OCI-LY3 (cell line): ENCODE data around the gene ZNF853.

ENCODE experiments used
- H2AFZ ChIP-seq: fragments of 200-600, 300-600 bp; shearing (Covaris generic); 2 replicates; pipeline ENCODE4 v1.6.0; 2014; ENCODE audit warnings: antibody characterized with exemption, low read depth, low read length
- H3K27ac ChIP-seq: fragments of 200-600, 300-600 bp; sonication (generic); 2 replicates; pipeline ENCODE4 v1.5.1; 2014; ENCODE audit warnings: mild to moderate bottlenecking, low read length, moderate library complexity, mixed read lengths
- H3K27me3 ChIP-seq: fragments of 200-600, 300-600 bp; sonication (generic); 2 replicates; pipeline ENCODE4 v1.6.1; 2014; ENCODE audit warnings: low read depth, low read length, mixed read lengths
- H3K36me3 ChIP-seq: fragments of 200-600, 300-600 bp; sonication (generic); replicated peaks from 2 replicates; pipeline ENCODE3; 2014; ENCODE audit warnings: low read depth, low read length, mixed read lengths
- H3K4me1 ChIP-seq: fragments of 300-600, 200-600 bp; sonication (generic); 2 replicates; pipeline ENCODE4 v1.6.1; 2014; ENCODE audit warnings: low read length, mixed read lengths
- H3K4me2 ChIP-seq: fragments of 200-600, 300-600 bp; sonication (generic); 2 replicates; pipeline ENCODE4 v1.6.1; 2014; ENCODE audit warnings: low read length, mixed read lengths
- H3K4me3 ChIP-seq: fragments of 300-600, 200-600 bp; sonication (generic); 2 replicates; pipeline ENCODE4 v1.5.1; 2014; ENCODE audit warnings: antibody characterized with exemption, mild to moderate bottlenecking, low read length, moderate library complexity
- H3K79me2 ChIP-seq: fragments of 300-600, 200-600 bp; shearing (Covaris generic); 2 replicates; pipeline ENCODE4 v1.6.1; 2014; ENCODE audit warnings: mild to moderate bottlenecking, low read length, mixed read lengths
- H3K9ac ChIP-seq: fragments of 300-600, 200-600 bp; shearing (Covaris generic); 2 replicates; pipeline ENCODE4 v1.6.0; 2014; ENCODE audit warnings: mild to moderate bottlenecking, low read length, moderate library complexity
- H3K9me3 ChIP-seq: fragments of 200-600, 300-600 bp; shearing (Covaris generic); 2 replicates; pipeline ENCODE4 v1.6.1; 2014; ENCODE audit warnings: low read length, mixed read lengths; ENCODE audit not compliant: insufficient read depth
- H4K20me1 ChIP-seq: fragments of 200-600, 300-600 bp; sonication (generic); 2 replicates; pipeline ENCODE4 v1.6.1; 2016; ENCODE audit warnings: low read length, mixed read lengths; ENCODE audit not compliant: insufficient read depth
- EZH2phosphoT487 ChIP-seq: fragments of 200-600 bp; shearing (Covaris generic); IDR thresholded peaks from 2 replicates; pipeline ENCODE4 v1.6.1; 2018; ENCODE audit warnings: antibody characterized with exemption, mixed run types, low read depth
- TF ChIP-seq, protein P1 (sequence below): fragments of 200-600, 300-600 bp; sonication (generic); IDR thresholded peaks from 2 replicates; pipeline ENCODE4 v1.5.1; 2014; ENCODE audit warnings: antibody characterized with exemption, low read length, low read depth

The ZNF853 gene

DNA sequence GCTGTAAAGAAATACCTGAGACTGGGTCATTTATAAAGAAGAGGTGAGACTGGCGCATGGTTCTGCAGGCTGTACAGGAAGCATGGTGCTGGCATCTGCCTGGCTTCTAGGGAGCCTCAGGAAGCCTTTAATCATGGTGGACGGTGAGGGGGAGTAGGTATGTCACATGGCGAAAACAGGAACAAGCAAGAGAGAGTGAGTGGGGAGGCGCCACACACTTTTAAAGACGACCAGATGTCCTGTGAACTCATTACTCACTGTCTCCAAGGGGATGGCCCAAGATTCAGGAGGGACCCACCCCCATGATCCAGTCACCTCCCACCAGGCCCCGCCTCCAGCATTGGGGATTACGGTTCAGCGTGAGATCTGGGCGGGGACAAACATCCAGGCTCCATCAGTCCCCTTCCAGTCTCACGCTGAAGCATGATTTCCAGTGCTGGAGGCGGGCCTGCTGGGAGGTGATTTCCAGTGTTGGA is 24.9 kb downstream of the ZNF853 start:
- Histone ChIP-seq H3K27ac (no peak overlapping the region), H3K4me1 (peaks cover 10% of the 10 kb centered on the region), H3K4me2 (no peak overlapping the region), H3K79me2 (peaks cover 51% of the 10 kb centered on the region), H2AFZ (no peak overlapping the region), H3K36me3 (peaks cover 7% of the 10 kb centered on the region), H3K9me3 (no peaks in the 10 kb centered on the region), H4K20me1 (no peaks in the 10 kb centered on the region), H3K9ac (no peak overlapping the region), H3K4me3 (no peak overlapping the region), H3K27me3 (no peaks in the 10 kb centered on the region)
- TF ChIP-seq, protein P1, sequence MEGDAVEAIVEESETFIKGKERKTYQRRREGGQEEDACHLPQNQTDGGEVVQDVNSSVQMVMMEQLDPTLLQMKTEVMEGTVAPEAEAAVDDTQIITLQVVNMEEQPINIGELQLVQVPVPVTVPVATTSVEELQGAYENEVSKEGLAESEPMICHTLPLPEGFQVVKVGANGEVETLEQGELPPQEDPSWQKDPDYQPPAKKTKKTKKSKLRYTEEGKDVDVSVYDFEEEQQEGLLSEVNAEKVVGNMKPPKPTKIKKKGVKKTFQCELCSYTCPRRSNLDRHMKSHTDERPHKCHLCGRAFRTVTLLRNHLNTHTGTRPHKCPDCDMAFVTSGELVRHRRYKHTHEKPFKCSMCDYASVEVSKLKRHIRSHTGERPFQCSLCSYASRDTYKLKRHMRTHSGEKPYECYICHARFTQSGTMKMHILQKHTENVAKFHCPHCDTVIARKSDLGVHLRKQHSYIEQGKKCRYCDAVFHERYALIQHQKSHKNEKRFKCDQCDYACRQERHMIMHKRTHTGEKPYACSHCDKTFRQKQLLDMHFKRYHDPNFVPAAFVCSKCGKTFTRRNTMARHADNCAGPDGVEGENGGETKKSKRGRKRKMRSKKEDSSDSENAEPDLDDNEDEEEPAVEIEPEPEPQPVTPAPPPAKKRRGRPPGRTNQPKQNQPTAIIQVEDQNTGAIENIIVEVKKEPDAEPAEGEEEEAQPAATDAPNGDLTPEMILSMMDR, result no peak
- TF ChIP-seq EZH2phosphoT487, result no peak

DNA sequence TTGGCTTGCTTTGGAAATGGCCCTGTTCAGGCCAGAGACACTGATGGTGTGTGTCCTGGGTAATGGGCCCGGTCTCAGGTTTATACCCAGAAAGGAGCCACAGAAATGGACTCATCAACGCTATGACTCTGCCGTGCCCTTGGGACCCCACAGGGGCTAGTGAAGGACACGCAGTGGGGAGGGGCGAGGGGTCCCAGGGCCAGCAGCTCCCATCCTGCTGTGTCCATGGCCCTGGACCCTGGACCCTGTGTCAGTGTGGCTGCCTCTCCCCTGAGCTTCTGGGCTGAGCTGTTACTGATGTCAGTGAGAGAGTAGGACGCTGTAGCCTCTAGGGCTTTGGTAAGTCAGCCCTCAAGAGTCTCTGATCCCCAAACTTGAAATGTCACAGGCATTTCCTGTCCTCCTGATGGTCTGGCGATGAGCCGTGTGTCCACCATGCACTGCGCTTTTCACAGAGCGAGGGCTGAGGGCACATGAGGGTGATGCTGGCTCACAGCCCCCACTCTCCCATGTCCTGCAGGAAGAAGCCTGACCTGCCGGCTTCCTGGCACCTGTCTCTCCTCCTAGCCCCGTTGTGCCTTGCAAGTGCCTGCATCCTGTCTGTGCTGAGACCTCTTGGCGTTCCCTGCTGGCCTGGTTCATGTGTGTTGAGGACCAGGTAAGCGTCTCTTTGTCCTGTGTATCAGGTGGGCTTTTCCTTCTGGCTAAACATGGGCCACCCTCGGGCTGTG is 26.1 kb downstream of the ZNF853 start:
- TF ChIP-seq, protein P1, result no peak
- TF ChIP-seq EZH2phosphoT487, result no peak
- Histone ChIP-seq H3K9ac (no peak overlapping the region), H3K4me2 (no peak overlapping the region), H3K4me1 (peaks cover 8% of the 10 kb centered on the region), H4K20me1 (no peaks in the 10 kb centered on the region), H3K79me2 (peaks cover 49% of the 10 kb centered on the region), H2AFZ (no peak overlapping the region), H3K36me3 (peaks cover 10% of the 10 kb centered on the region), H3K27ac (no peak overlapping the region), H3K27me3 (no peaks in the 10 kb centered on the region), H3K9me3 (no peaks in the 10 kb centered on the region), H3K4me3 (no peak overlapping the region)

DNA sequence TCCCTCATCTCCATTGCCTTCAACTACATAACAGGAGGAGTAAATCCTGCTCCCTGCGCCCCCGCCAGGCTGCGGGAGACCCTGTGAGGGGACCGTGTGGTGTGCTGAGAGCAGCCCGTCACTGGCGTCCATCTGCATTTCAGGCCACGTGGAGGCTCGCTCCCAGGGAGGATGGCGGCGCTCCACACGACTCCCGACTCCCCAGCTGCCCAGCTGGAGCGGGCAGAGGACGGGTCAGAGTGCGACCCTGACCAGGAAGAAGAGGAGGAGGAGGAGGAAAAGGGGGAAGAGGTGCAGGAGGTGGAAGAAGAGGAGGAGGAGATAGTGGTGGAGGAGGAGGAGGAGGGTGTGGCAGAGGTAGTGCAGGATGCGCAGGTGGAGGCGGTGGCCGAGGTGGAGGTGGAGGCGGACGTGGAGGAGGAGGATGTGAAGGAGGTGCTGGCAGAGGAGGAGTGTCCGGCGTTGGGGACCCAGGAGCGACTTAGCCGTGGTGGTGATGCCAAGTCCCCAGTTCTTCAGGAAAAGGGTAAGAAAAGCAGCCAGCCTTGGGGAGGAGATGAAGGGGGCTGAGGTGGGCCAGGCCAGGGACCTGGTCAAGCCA is 26.9 kb downstream of the ZNF853 start:
- peaks cover 7% of the 10 kb centered on the region for H3K4me1 ChIP-seq
- no peak overlapping the region for H3K4me3 ChIP-seq
- H2AFZ ChIP-seq, result no peak overlapping the region
- no peaks in the 10 kb centered on the region for H3K27me3 ChIP-seq
- H3K4me2 ChIP-seq, result no peak overlapping the region
- H3K36me3 ChIP-seq, result peaks cover 11% of the 10 kb centered on the region
- H4K20me1 ChIP-seq, result no peaks in the 10 kb centered on the region
- no peak overlapping the region for H3K9ac ChIP-seq
- H3K9me3 ChIP-seq, result no peaks in the 10 kb centered on the region
- TF ChIP-seq, protein P1, result no peak
- TF ChIP-seq EZH2phosphoT487, result no peak
- peaks cover 40% of the 10 kb centered on the region for H3K79me2 ChIP-seq
- H3K27ac ChIP-seq, result no peak overlapping the region

DNA sequence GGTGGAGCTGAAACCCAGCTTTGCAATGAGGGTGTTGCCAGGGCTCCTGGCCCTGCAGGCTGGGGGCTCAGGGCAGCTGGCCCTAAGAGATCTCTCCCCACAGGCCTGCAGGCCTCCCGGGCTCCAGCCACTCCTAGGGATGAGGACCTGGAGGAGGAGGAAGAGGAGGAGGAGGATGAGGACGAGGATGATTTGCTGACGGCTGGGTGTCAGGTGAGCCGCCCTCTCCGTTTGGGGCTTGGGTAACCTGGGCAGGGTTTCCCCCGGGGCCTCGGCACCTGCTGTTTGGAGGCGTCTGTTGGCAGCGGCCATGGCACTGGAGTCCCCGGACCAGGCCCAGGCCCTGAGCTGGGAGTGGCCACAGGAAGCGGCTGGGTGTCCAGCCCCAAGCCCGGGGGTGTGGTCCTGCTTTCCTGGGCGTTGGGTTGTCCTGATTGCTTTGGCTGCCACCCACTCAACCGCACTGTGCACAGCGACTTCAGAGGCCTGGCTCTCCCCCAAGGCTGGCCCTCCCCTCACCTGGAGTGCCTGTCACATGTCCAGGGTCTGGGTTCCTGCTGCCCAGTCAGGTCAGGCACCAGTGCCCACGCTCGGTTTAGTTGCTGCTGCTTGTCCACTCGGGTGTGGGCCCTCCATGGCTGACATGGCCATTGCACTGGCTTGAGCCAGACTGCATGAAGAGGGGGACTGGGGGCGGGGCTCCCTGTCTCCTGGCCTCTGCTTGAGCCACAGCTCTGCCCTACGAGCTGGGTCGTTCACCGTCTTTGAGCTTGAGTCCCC is 27.6 kb downstream of the ZNF853 start:
- H3K27ac ChIP-seq, result no peak overlapping the region
- no peak overlapping the region for H3K4me2 ChIP-seq
- peaks cover 15% of the 10 kb centered on the region for H3K36me3 ChIP-seq
- H4K20me1 ChIP-seq, result no peaks in the 10 kb centered on the region
- H3K9ac ChIP-seq, result no peak overlapping the region
- H3K4me3 ChIP-seq, result no peak overlapping the region
- no peaks in the 10 kb centered on the region for H3K27me3 ChIP-seq
- H3K79me2 ChIP-seq, result peaks cover 33% of the 10 kb centered on the region
- TF ChIP-seq, protein P1, result no peak
- H3K9me3 ChIP-seq, result no peaks in the 10 kb centered on the region
- H3K4me1 ChIP-seq, result peaks cover 7% of the 10 kb centered on the region
- H2AFZ ChIP-seq, result no peak overlapping the region
